ENCODE data around the gene RABEPK. TPM values are rescaled to one million over a fixed set of nuclear protein-coding genes. Genes with fewer than 3 reads are reported as not detected.
"Not testable (repeated sequence)": the region's sequence is repeated elsewhere in the genome, so short reads cannot be mapped to it uniquely, and the experiment has no call there.

RABEPK gene
- polyA plus RNA-seq, 1 donor (not counting 4 experiments of a cell fraction or from before 2014, with no cell fraction given): 33.4 TPM

DNA sequence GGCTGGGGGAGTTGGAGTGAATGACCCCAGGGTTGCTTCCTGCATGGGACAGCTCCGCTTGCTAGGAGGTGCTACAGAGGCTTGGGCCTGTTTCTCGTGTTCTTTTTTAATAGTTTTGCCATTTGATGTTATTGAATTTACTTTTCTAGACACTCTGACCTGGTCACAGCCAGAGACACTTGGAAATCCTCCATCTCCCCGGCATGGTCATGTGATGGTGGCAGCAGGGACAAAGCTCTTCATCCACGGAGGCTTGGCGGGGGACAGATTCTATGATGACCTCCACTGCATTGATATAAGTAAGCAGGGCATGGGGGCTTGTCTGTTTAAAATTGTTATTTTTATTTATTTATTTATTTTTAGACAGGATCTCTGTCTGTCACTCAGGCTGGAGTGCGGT, 27.4 kb downstream of the RABEPK start:
- dilution Hi-C loops (cut with MboI; ENCODE audit: extremely low pct_ligation_motif_present, low sequenced_read_pairs): no loop called here
- H3K79me2 ChIP-seq (ENCODE audit: control insufficient read depth, insufficient read depth, low read length): no peaks in the 10 kb centered on the region
- H4K20me1 ChIP-seq (ENCODE audit: control insufficient read depth, extremely low read depth, insufficient read depth, low read length): no peaks in the 10 kb centered on the region
- FAIRE-seq (no peak), DNase-seq (ENCODE audit: low read depth, low spot score) (no peak)
- peaks cover 6 to 11% of the 10 kb centered on the region in 2 experiments for H3K36me3 ChIP-seq (ENCODE audit: control insufficient read depth in 2 of 2, extremely low read depth in 1 of 2, insufficient read depth in 2 of 2, low read length in 2 of 2)
- H3K4me1 ChIP-seq (ENCODE audit: control insufficient read depth, extremely low read depth, insufficient read depth, low read length): no peaks in the 10 kb centered on the region
- H3K9me3 ChIP-seq (ENCODE audit: control insufficient read depth, low read depth, low read length): no peaks in the 10 kb centered on the region
- no peak overlapping the region for H3K4me3 ChIP-seq (ENCODE audit: control insufficient read depth in 2 of 3, extremely low read depth in 1 of 3, insufficient read depth in 2 of 3, low read depth in 1 of 3, low read length in 3 of 3)
- TF ChIP-seq, protein P1, sequence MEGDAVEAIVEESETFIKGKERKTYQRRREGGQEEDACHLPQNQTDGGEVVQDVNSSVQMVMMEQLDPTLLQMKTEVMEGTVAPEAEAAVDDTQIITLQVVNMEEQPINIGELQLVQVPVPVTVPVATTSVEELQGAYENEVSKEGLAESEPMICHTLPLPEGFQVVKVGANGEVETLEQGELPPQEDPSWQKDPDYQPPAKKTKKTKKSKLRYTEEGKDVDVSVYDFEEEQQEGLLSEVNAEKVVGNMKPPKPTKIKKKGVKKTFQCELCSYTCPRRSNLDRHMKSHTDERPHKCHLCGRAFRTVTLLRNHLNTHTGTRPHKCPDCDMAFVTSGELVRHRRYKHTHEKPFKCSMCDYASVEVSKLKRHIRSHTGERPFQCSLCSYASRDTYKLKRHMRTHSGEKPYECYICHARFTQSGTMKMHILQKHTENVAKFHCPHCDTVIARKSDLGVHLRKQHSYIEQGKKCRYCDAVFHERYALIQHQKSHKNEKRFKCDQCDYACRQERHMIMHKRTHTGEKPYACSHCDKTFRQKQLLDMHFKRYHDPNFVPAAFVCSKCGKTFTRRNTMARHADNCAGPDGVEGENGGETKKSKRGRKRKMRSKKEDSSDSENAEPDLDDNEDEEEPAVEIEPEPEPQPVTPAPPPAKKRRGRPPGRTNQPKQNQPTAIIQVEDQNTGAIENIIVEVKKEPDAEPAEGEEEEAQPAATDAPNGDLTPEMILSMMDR (optimal IDR thresholded peaks at IDR 0.05 in 1 of 3, IDR thresholded peaks at IDR 0.05 in 1 of 3, conservative IDR thresholded peaks at IDR 0.05 in 1 of 3; ENCODE audit: extremely low read depth in 1 of 3, insufficient read depth in 2 of 3, low read length in 3 of 3): no peak
- no peak for TF ChIP-seq EZH2 (IDR thresholded peaks at IDR 0.05; ENCODE audit: low read length)
- no peak overlapping the region for H3K4me2 ChIP-seq (ENCODE audit: control insufficient read depth, extremely low read depth, insufficient read depth, low read depth, low read length)
- H3K27ac ChIP-seq (ENCODE audit: control insufficient read depth, insufficient read depth, low read length): no peak overlapping the region
- no peak overlapping the region for H2AFZ ChIP-seq (ENCODE audit: control insufficient read depth, low read length)
- H3K27me3 ChIP-seq (ENCODE audit: control insufficient read depth, extremely low read depth, insufficient read depth, low read length): no peaks in the 10 kb centered on the region
- H3K9me1 ChIP-seq (ENCODE audit: control insufficient read depth, extremely low read depth, insufficient read depth, low read length): no peaks in the 10 kb centered on the region
- no peak overlapping the region for H3K9ac ChIP-seq (ENCODE audit: control insufficient read depth, extremely low read depth, insufficient read depth, low read length)

DNA sequence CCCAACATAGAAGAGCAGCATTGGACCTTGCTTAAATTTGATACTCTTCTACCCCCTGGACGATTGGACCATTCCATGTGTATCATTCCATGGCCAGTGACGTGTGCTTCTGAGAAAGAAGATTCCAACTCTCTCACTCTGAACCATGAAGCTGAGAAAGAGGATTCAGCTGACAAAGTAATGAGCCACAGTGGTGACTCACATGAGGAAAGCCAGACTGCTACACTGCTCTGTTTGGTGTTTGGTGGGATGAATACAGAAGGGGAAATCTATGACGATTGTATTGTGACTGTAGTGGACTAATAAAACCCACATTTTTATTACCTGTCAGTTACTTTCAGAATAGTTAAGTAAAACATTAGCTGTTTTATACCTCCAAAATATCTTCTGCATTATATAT, 33.3 kb downstream of the RABEPK start:
- H3K4me1 ChIP-seq (ENCODE audit: control insufficient read depth, extremely low read depth, insufficient read depth, low read length): peaks cover 21% of the 10 kb centered on the region
- TF ChIP-seq, protein P1 (optimal IDR thresholded peaks at IDR 0.05 in 1 of 3, IDR thresholded peaks at IDR 0.05 in 1 of 3, conservative IDR thresholded peaks at IDR 0.05 in 1 of 3; ENCODE audit: extremely low read depth in 1 of 3, insufficient read depth in 2 of 3, low read length in 3 of 3): no peak
- peaks cover 21% of the 10 kb centered on the region for H4K20me1 ChIP-seq (ENCODE audit: control insufficient read depth, extremely low read depth, insufficient read depth, low read length)
- no peak overlapping the region for H3K27ac ChIP-seq (ENCODE audit: control insufficient read depth, insufficient read depth, low read length)
- H3K36me3 ChIP-seq (ENCODE audit: control insufficient read depth in 2 of 2, extremely low read depth in 1 of 2, insufficient read depth in 2 of 2, low read length in 2 of 2): peaks cover 16 to 22% of the 10 kb centered on the region in 2 experiments
- H3K4me3 ChIP-seq (ENCODE audit: control insufficient read depth in 2 of 3, extremely low read depth in 1 of 3, insufficient read depth in 2 of 3, low read depth in 1 of 3, low read length in 3 of 3): no peak overlapping the region
- H3K9me3 ChIP-seq (ENCODE audit: control insufficient read depth, low read depth, low read length): no peaks in the 10 kb centered on the region
- H3K27me3 ChIP-seq (ENCODE audit: control insufficient read depth, extremely low read depth, insufficient read depth, low read length): no peaks in the 10 kb centered on the region
- peaks cover 29% of the 10 kb centered on the region for H3K79me2 ChIP-seq (ENCODE audit: control insufficient read depth, insufficient read depth, low read length)
- no peak overlapping the region for H3K4me2 ChIP-seq (ENCODE audit: control insufficient read depth, extremely low read depth, insufficient read depth, low read depth, low read length)
- no peak overlapping the region for H3K9ac ChIP-seq (ENCODE audit: control insufficient read depth, extremely low read depth, insufficient read depth, low read length)
- FAIRE-seq: peak; percentile 75
- H2AFZ ChIP-seq (ENCODE audit: control insufficient read depth, low read length): no peak overlapping the region
- no peaks in the 10 kb centered on the region for H3K9me1 ChIP-seq (ENCODE audit: control insufficient read depth, extremely low read depth, insufficient read depth, low read length)
- dilution Hi-C loops (cut with MboI; ENCODE audit: extremely low pct_ligation_motif_present, low sequenced_read_pairs): no loop called here
- DNase-seq (ENCODE audit: low read depth, low spot score): peak; percentile 60

DNA sequence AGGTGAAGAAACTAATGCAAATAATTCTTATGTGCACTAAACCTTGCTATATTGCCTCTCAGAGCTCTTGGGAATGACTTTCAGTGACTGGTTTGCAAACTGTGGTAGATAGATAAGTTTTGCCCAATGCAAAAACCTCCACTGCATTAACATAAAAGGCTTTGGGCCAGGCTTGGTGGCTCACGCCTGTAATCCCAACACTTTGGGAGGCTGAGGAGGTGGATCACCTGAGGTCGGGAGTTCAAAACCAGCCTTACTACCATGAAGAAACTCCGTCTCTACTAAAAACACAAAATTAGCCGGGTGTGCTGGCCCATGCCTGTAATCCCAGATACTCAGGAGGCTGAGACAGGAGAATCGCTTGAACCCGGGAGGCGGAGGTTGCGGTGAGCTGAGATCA, 33.8 kb downstream of the RABEPK start:
- H2AFZ ChIP-seq (ENCODE audit: control insufficient read depth, low read length); H3K9ac ChIP-seq (ENCODE audit: control insufficient read depth, extremely low read depth, insufficient read depth, low read length); H3K4me3 ChIP-seq (ENCODE audit: control insufficient read depth in 2 of 3, extremely low read depth in 1 of 3, insufficient read depth in 2 of 3, low read depth in 1 of 3, low read length in 3 of 3); FAIRE-seq; H3K27ac ChIP-seq (ENCODE audit: control insufficient read depth, insufficient read depth, low read length); dilution Hi-C loops (cut with MboI; ENCODE audit: extremely low pct_ligation_motif_present, low sequenced_read_pairs); H3K4me2 ChIP-seq (ENCODE audit: control insufficient read depth, extremely low read depth, insufficient read depth, low read depth, low read length); H3K9me1 ChIP-seq (ENCODE audit: control insufficient read depth, extremely low read depth, insufficient read depth, low read length); H3K27me3 ChIP-seq (ENCODE audit: control insufficient read depth, extremely low read depth, insufficient read depth, low read length); H3K9me3 ChIP-seq (ENCODE audit: control insufficient read depth, low read depth, low read length): not testable (repeated sequence)
- peaks cover 25% of the 10 kb centered on the region for H3K4me1 ChIP-seq (ENCODE audit: control insufficient read depth, extremely low read depth, insufficient read depth, low read length)
- DNase-seq (ENCODE audit: low read depth, low spot score): peak; percentile 4
- peaks cover 34% of the 10 kb centered on the region for H3K79me2 ChIP-seq (ENCODE audit: control insufficient read depth, insufficient read depth, low read length)
- H4K20me1 ChIP-seq (ENCODE audit: control insufficient read depth, extremely low read depth, insufficient read depth, low read length): peaks cover 25% of the 10 kb centered on the region
- peaks cover 20 to 25% of the 10 kb centered on the region in 2 experiments for H3K36me3 ChIP-seq (ENCODE audit: control insufficient read depth in 2 of 2, extremely low read depth in 1 of 2, insufficient read depth in 2 of 2, low read length in 2 of 2)
